Stimulated activated CD8-positive, alpha-beta memory T cell treated with anti-CD3 and anti-CD28 coated beads, Interleukin-12 subunit alpha, Interleukin-12 subunit beta, amount 100 ng/mL, for 4 hours (primary cell): Measurements from ENCODE around the gene MYH9.

ENCODE experiments used
- DNase-seq: peaks from one replicate; pipeline ENCODE4 v3.0.0-alpha.2; 2020; ENCODE audit warnings: low read depth

The MYH9 gene

DNA sequence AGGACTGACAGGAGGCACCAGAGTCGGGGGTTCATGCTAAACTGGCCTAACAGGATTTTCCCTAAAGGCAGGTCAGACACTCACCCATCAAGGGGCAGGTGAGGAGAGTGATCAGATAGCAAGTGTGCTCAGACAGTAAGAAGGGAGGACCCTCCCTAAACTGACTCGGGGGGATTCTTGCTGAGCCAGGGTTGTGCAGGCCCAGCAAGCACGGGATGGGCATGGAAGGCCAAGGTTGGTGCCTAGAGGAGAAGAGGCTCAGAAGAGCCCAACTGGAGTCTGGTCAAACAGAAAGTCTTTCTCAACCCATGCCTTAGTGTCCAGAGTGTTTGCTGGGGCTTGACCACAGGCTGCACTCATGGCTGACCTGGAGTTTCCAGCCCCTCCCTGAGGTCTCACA is 141.0 kb downstream of the MYH9 start:
- no peak for DNase-seq

DNA sequence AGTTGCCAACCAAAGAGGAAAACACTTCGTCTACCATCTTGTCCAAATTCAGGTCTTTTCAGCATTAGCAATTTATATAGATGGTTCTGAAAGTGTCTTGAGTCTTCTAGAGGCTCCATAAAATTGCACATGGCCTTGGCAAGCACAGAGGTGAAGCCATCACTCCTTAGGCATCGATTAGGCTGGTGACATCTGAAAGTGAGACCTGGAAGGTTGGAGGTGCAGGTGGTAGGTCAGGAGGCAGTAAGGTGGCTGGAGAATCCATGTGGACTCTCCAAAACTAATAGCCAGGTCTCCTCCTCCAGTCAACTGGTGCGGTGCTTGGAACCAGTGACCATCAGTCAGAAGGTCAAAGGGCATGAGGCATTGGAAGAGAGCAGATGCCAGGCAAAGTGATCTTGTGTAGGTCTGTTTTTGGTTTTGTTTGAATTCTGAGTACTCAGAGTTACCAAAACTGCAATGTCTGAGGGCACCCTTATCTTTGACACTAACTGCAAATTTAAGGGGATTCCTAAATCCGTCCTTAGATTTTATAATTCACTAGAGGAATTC is 141.9 kb downstream of the MYH9 start:
- DNase-seq: no peak

DNA sequence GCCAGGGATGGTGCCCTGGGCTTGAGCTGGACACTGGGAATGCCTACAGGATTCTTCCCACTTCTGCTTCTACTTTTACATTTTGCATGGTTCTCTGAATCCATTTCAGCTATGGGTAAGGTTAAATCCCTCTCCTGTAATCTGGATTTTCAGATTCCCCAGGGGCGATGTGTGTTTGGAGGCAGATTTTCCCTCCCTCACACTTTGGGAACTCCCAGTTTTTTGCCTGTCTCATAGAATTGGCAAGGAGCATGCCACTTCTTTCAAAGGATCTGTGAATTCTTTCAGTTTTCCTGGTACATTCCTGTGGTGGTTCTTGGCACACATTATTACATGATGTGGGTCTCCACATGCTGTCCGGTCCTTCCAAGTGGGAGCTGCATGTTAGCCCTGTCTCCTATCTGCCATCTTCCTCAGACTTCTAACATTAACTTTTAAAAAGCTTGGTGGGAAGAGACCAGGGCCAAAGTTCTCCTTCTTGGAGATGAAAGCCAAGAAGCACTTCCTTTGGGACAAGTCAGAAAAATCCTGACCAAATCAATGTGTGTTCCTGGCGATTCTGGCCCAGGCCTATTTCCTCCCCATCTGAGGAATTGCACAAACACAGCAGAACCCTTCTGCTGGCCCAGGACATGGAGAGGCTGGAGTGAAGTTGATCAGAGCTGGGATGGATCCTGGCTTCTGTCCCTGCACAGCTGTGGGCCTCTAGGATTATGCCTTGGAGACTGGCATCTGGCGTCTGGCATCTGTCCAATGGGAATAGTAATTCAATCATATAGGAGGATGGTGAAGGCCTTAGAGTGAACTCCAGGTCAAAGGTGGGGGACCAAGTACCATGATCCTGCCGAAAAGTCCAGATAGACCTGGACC is 143.0 kb downstream of the MYH9 start:
- no peak for DNase-seq

DNA sequence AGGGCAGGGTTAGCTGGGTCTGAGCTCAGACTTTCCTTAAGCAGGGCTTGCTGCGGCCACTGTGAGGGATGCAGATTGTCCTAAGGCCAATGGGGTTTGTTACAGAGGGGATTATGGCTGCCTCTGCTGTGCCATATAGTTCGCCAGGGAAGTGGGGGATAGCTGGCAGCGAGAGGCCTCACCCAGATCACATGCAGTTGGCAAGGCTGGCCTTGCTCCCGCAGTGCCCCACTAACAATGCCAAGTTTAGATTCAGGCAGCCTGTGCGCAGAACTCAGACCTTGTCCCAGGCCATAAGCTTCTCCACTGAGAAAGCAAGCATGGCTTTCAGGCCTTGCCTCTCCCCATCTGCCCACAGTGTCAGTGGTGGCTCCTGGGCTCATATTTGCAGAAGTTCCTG is 143.8 kb downstream of the MYH9 start:
- no peak for DNase-seq

DNA sequence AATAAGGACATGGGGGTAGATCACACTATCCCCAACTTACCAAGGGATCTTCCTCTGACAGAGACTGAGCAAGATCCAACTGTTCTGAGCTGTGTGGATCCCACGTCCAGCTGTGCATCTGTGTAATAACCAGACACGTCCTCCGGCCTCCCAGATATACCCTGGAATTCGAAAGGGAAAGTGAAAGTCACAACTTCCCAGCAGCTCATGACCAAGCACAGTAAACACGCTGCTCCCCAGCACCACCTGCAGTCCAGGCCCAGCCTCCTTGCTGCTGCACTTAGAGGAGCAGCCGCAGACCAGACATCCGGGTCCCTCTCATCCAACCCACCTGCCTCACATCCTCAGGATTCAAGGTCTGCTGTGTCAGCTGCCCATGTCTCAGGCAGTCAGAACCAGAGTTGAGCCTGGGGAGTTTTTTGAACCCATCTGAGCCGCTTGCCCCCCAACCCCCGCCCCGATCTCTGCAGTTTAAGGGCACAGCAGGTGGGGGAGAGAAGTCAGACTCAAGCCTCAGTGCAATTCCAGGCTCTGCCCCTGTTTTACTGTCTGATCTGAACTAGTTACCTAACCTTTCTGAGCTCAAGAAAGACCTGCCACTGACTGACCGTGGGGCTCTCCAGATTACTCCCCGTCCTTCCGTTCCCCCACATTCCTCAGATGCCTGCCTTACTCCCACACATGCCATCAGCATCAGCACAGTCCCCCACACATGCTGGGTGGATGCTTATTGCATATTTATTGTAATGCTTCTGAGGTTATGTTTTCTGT is 148.2 kb downstream of the MYH9 start, which contains the start of gene APOL2:
TSS of gene APOL2 (minus strand) at position 127 of the 771 bp plus-strand sequence. CDS start 6,365 bp downstream, outside the sequence.
- DNase-seq: peak; percentile 71

DNA sequence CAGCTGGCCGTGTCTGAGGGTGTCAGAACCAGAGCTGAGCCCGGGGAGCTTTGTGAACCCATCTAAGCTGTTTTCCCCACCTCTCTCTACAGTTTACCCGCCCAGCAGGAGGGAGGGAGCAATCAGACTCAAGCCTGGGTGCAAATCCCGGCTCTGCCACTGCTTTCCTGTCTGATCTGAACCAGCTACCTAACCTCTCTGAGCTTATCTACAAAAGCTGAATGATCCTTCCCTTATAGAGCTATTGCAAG is 148.7 kb downstream of the MYH9 start:
- DNase-seq: no peak

DNA sequence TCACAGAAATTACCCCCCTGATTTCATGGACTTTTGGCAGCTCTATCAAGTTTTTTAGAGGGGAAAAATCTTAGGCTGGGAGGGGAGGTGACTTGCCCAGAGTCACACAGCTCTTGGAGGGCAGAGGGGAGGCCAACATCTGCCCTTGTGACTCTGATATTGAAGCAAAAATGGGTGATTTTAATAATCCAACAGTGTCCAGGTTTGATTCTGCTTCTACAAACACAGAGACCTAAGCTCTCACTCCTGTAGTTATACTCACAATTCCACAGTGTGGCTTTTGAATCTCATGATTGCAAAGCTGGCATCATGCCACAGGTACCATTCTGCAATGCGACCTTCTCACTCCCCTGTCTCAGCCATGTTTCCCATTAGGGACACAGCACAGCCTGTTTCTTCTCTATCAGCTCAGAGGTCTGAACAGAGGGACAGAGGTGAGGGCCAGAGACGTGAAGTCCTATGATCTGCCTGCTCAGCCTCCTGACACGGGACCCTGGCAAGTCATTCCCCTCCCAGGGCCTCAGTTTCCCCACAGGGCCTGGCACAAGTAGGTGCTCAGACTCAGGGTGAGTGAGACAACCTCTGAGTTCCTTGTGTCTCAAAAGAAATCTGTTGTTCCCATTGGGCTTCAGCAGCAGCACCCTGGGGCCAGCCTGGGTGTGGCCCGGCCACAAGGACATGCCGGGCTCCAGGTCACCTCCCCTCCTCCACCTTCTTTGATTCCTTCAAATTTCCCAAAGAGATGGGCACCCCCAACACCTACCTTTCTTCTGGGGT is 149.2 kb downstream of the MYH9 start:
- no peak for DNase-seq

DNA sequence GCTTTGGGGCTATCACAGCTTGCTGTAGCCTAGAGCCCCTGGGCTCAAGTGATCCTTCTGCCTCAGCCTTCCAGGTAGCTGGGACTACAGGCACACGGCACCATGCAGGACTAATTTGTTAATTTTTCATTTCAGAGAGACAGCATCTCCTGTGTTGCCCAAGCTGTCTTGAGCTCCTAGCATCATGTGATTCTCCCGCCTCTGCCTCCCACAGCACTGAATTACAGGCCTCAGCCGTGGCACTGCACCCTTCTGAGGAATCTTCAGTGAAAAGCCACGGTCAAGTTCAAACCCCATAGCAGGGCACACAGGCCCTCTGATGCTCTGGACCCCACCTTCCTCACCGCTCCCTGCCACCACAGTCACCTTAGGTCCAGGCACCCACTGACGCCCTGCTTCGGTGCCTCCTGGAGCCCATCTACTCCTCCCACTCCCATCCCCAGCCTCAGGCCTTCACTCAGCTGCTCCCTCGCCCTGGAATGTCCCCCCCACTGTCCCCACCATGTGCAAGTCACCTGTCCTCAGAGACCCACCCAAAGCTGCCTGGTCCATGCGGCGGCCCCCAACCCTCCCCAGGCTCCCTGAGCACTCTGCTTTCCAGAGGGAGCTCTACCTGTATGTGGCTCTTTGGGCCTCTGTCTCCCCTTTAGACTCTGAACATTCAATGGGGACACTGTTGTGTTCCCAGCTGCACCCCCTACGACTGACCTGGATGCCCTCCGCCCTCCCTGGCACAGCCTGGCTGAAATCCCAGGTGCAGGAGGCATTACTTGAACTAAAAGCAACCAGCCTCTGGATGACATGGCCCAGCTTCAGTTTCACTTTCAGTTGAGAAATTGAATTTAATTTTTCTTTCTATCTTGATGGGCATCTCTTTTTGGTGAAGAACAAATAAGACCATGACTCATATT is 150.1 kb downstream of the MYH9 start:
- DNase-seq: no peak

DNA sequence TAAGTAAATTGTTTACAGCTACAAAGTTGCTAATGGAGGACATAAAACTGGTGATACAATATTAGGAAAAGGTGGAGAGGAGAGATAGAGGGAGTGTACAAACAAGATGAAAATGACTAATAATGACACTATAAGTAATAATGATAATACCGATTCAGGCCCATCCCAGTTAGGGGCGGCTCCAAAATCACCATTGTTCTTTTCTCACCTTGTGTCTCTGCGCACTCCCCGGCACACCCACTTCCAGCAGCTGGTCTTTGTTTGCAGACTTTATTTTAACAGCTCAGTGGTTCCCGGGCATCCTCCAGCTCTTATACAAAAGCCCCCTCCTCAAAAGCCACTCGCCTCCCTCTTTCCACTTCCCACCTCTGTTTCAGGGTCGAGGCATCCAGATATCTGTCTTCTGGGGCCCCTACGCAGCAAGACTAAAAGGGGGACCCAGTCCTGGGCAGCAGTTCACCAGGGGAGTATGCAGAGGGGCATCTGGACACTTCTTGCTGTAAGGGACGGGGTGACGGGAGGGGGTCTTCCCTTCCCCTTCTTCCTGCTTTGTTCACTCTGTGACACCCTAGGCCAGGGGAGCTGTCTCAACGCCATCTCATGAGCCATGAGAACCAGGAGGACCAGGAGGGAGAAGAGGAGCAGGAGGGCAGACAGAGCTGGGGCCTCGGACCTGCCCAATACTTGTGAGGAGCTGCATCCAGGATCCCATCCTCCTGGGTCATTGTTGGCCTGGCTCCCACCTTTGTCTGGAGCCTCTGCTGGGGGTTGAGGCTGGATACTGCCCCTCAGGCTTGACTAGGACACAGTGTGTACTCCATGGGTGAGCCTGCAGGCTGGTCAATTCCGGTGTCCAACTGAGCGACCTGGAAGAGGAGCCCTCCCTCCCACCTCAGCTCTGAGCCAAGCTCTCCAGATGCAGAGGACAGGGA is 151.1 kb downstream of the MYH9 start:
- no peak for DNase-seq

DNA sequence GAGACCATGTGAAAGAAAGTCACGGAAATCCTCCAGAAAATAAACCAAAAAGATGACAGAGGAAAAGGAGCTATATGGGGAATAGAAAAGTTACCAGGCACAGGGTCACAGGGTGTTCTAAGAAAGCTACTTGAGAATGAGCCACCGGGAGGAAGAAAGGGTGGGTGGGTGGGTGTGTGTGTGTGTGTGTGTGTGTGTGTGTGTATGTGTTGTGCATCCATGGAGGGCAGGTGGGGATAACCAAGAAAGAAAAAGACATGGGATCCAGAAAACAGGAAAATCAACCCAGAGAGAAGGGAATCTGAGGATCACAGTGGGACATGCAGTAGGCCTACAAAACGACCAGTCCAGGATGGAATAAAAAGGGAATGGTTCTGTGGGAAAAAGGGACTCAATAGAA is 152.2 kb downstream of the MYH9 start:
- DNase-seq: no peak

DNA sequence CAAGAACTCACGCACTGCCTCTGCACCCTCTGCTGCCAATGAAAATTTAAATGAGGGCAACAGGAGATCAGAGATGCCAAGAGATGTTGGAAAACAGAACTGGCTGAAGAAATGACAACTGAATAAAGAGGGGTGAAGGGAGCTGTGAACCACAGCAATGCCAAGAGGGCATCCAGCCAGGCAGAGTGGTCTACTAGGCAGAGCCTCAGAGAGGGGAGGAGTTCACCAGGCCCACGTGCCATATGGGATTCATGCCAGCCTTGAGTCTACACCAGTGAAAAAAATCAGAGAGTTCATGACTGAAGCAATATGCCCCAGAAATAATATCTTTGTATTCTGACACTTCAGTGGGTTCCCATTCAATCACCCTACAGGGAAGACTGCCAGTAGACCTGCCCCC is 152.8 kb downstream of the MYH9 start:
- DNase-seq: no peak

DNA sequence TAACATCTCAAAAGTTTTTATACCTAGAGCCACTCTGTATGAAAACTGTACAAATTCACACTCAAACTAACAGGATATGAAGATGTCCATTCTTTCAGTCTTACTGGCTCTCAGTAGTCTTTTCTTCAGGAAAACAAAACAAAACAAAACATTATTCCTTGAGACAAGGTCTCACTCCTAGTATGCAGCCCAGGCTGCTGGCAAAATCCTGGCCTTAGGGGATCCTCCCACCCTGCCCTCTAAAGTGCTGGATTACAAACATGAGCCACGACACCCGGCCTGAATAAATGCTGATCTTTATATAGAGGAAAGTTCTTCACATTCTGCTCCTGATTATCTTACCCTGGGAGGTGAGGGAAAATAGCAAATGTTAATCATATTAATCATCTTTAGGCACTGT is 153.6 kb downstream of the MYH9 start:
- DNase-seq: no peak

DNA sequence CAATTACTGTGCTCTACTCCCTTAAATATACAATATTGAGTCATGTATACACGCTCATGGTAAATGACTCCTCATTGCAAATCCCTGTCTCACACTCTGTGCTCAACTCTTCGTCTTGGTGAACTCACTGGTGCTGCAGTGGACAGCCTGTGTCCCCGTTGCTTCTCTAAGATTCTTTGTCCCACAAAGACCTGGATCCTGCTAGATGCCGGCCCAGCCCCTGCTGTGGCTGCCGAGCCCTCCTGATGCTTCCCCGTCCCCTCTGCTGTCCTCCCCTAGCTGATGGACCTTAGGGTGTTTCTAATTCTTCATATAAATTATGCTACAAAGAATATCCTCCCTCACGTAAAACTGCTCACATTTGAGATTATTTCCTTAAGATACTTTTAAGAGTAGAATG is 154.0 kb downstream of the MYH9 start:
- no peak for DNase-seq

DNA sequence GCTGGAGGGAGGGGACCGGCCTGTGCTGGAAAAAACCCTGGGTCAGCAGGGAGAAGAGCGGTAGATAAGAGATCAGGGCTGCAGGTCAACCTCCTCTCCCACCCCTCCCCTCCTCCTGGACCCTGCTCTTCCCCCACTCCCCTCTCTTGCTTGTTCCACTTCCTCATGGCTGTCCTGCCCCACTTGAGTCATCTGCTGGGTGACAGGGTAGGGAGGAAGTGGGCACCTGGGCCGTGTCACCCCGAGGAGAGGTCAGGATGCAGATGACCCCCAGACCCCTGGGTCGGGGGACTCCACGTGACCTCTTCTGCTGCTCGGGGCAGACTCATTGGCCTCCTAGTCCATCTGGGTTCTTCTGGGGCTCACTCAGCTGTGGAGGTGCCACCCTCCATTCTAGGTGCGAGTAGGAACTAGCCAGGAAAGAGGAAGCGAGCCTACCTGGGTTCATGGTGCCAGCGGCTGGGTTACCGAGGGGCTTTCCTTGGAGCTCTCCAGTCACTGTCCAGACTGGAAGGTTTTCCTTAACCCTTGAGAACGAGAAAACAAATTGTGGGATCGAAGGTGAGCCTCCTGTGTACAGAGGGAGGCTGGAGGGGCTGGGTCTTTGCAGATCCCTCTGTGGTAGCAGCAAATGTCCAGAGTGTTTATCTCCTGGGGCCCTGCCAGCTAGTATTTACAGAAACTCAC is 154.9 kb downstream of the MYH9 start:
- no peak for DNase-seq
